GM23338 (cell line): ENCODE data around the gene PDHB. TPM values are rescaled to one million over a fixed set of nuclear protein-coding genes. Genes with fewer than 3 reads are reported as not detected.

Source experiments
- ATAC-seq: fragments of 200-7000 bp; cut with Tn5 transposase; 3 replicates; pipeline ENCODE4 v1.9.1; 2020
- DNase-seq: peaks from one replicate; pipeline ENCODE4 v3.0.0-alpha.2; 2015; ENCODE audit warnings: low spot score
- H2AFZ ChIP-seq: fragments of 200-600 bp; sonication (generic); 2 replicates; pipeline ENCODE4 v1.8.0; 2016; ENCODE audit warnings: antibody characterized with exemption, mild to moderate bottlenecking, moderate library complexity
- H3F3A ChIP-seq: fragments of 200-600 bp; sonication (generic); replicated peaks from 2 replicates; pipeline ENCODE4 v1.8.0; 2017; ENCODE audit warnings: antibody characterized with exemption, mixed run types, low read depth
- H3K27ac ChIP-seq: fragments of 200-600 bp; sonication (generic); 2 replicates; pipeline ENCODE4 v1.6.1; 2016; ENCODE audit warnings: low read depth
- H3K27me3 ChIP-seq: fragments of 200-600 bp; sonication (generic); 2 replicates; pipeline ENCODE4 v1.8.0; 2016; ENCODE audit warnings: mild to moderate bottlenecking, mixed run types, moderate library complexity; ENCODE audit not compliant: insufficient read depth
- H3K36me3 ChIP-seq: fragments of 200-600 bp; sonication (generic); 2 replicates; pipeline ENCODE4 v1.8.0; 2016; ENCODE audit warnings: mild to moderate bottlenecking; ENCODE audit not compliant: insufficient read depth
- H3K4me1 ChIP-seq: fragments of 200-600 bp; sonication (generic); 2 replicates; pipeline ENCODE4 v1.8.0; 2016; ENCODE audit warnings: mild to moderate bottlenecking, moderate library complexity; ENCODE audit not compliant: insufficient read depth
- H3K4me2 ChIP-seq: fragments of 200-600 bp; sonication (generic); 2 replicates; pipeline ENCODE4 v1.7.1; 2017; ENCODE audit warnings: mixed run types
- H3K4me3 ChIP-seq: fragments of 200-600 bp; sonication (generic); 2 replicates; pipeline ENCODE4 v1.6.1; 2016; ENCODE audit warnings: mixed run types
- H3K79me2 ChIP-seq: fragments of 200-600 bp; sonication (generic); replicated peaks from 2 replicates; pipeline ENCODE4 v1.8.0; 2017; ENCODE audit warnings: mild to moderate bottlenecking; ENCODE audit not compliant: insufficient read depth
- H3K9me2 ChIP-seq: fragments of 200-600 bp; sonication (generic); 2 replicates; pipeline ENCODE4 v1.8.0; 2017; ENCODE audit not compliant: insufficient read depth
- H4K20me1 ChIP-seq: fragments of 200-600 bp; sonication (generic); replicated peaks from 2 replicates; pipeline ENCODE4 v1.8.0; 2017; ENCODE audit warnings: mild to moderate bottlenecking; ENCODE audit not compliant: insufficient read depth
- H3K27ac Mint-ChIP-seq: 2 replicates; pipeline ENCODE4 v1.8.0; 2020; ENCODE audit warnings: inconsistent platforms, mild to moderate bottlenecking, moderate library complexity, mixed read lengths
- H3K27me3 Mint-ChIP-seq: 3 replicates; pipeline ENCODE4 v1.8.0; 2022; ENCODE audit warnings: low read depth, mild to moderate bottlenecking, moderate library complexity, mixed read lengths, inconsistent platforms; ENCODE audit not compliant: insufficient read depth, poor library complexity
- H3K36me3 Mint-ChIP-seq: 3 replicates; pipeline ENCODE4 v1.8.0; 2021; ENCODE audit warnings: low read depth, mild to moderate bottlenecking, inconsistent platforms, moderate library complexity, mixed read lengths
- H3K4me1 Mint-ChIP-seq: 3 replicates; pipeline ENCODE4 v1.8.0; 2020; ENCODE audit warnings: mild to moderate bottlenecking, inconsistent platforms, mixed read lengths
- H3K4me3 Mint-ChIP-seq: 3 replicates; pipeline ENCODE4 v1.8.0; 2021; ENCODE audit warnings: moderate library complexity, mild to moderate bottlenecking, inconsistent platforms, mixed read lengths
- H3K9me3 Mint-ChIP-seq: 3 replicates; pipeline ENCODE4 v1.8.0; 2020; ENCODE audit warnings: moderate library complexity, mild to moderate bottlenecking, inconsistent platforms, mixed read lengths
- CREB1 ChIP-seq: fragments of 250-450 bp; sonication (Bioruptor Pico); IDR thresholded peaks from 2 replicates; pipeline ENCODE4 v1.5.0; 2020; ENCODE audit warnings: low read depth, mild to moderate bottlenecking, moderate library complexity
- CTCF ChIP-seq, 2 experiments: fragments of 200-600 bp in 1 of 2; sonication (generic) in 1 of 2; conservative IDR thresholded peaks; 2 replicates each; pipeline versions ENCODE4 v1.5.1 to v1.6.1; 2016 to 2017; ENCODE audit warnings: antibody characterized with exemption in 2 of 2, low read depth in 2 of 2, mild to moderate bottlenecking in 2 of 2, moderate library complexity in 1 of 2
- ETS1 ChIP-seq: IDR thresholded peaks from 2 replicates; pipeline ENCODE4 v1.6.1; 2016; ENCODE audit warnings: antibody characterized with exemption
- EZH2 ChIP-seq: fragments of 200-600 bp; sonication (generic); IDR thresholded peaks from one replicate; pipeline ENCODE4 v1.8.0; 2017; ENCODE audit warnings: antibody characterized with exemption, mild to moderate bottlenecking, low read depth; ENCODE audit not compliant: unreplicated experiment
- EZH2phosphoT487 ChIP-seq: fragments of 200-600 bp; sonication (generic); IDR thresholded peaks from one replicate; pipeline ENCODE4 v1.8.1; 2018; ENCODE audit warnings: antibody characterized with exemption; ENCODE audit not compliant: unreplicated experiment
- JUNB ChIP-seq: IDR thresholded peaks from one replicate; pipeline ENCODE4 v1.6.1; 2016; ENCODE audit warnings: antibody characterized with exemption; ENCODE audit not compliant: unreplicated experiment
- NANOG ChIP-seq: IDR thresholded peaks from 2 replicates; pipeline ENCODE4 v1.6.1; 2016; ENCODE audit warnings: antibody characterized with exemption, borderline replicate concordance
- POLR2AphosphoS5 ChIP-seq: IDR thresholded peaks from 2 replicates; pipeline ENCODE4 v1.6.1; 2016; ENCODE audit warnings: antibody characterized with exemption, low read depth
- REST ChIP-seq: IDR thresholded peaks from one replicate; pipeline ENCODE4 v1.6.1; 2018; ENCODE audit warnings: antibody characterized with exemption; ENCODE audit not compliant: unreplicated experiment
- STAT1 ChIP-seq: IDR thresholded peaks from one replicate; pipeline ENCODE4 v1.6.1; 2016; ENCODE audit warnings: antibody characterized with exemption; ENCODE audit not compliant: unreplicated experiment
- ZNF114 ChIP-seq: fragments of 250-450 bp; sonication (Bioruptor Pico); IDR thresholded peaks from 2 replicates; pipeline ENCODE4 v1.5.0; 2020; ENCODE audit warnings: mild to moderate bottlenecking, moderate library complexity
- ZNF331 ChIP-seq: fragments of 250-450 bp; sonication (Bioruptor Pico); IDR thresholded peaks from 2 replicates; pipeline ENCODE4 v1.5.0; 2020; ENCODE audit warnings: low read depth, mild to moderate bottlenecking, moderate library complexity
- ZNF462 ChIP-seq: fragments of 250-450 bp; sonication (Bioruptor Pico); IDR thresholded peaks from 2 replicates; pipeline ENCODE4 v1.5.0; 2020; ENCODE audit warnings: mild to moderate bottlenecking, moderate library complexity
- polyA plus RNA-seq: library from polyadenylated mRNA; unstranded; fragments of >200 nt; fragmentation: Nextera tagmentation; extraction: Ambion mirVana; gene quantifications from 2 replicates; pipeline ENCODE4 v1.2.1, GENCODE V29; 2016
- total RNA-seq: library from RNA; depleted of rRNA; stranded (reverse); fragments of >200 nt; shearing (Covaris generic); gene quantifications from 2 replicates; pipeline ENCODE4 v1.2.3, GENCODE V29; 2014

PDHB gene
- total and polyA plus RNA-seq, 2 experiments from 2014 or later: 172 to 222 TPM

DNA sequence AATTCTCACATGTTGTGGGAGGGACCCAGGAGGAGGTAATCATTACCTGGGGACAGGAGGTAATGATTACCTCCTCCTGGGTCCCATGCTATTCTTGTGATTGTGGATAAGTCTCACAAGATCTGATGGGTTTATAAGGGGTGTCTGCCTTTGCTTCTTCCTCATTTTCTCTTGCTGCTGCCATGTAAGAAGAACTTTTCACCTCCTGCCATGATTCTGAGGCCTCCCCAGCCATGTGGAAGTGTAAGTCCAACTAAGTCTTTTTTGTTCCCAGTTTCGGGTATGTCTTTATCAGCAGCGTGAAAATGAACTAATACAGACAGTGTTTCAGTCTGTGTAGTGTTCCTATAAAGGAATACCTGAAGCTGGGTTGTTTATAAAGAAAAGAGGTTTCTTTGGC is 45.1 kb upstream of the PDHB start:
- Histone ChIP-seq H3K36me3 (no peaks in the 10 kb centered on the region), H3K4me1 (no peaks in the 10 kb centered on the region), H3K27me3 (no peaks in the 10 kb centered on the region), H3K4me2 (no peak overlapping the region), H3K79me2 (no peaks in the 10 kb centered on the region), H3K27ac (no peak overlapping the region), H3F3A (no peaks in the 10 kb centered on the region), H2AFZ (no peak overlapping the region), H3K9me2 (0 out of 2 replicates have a peak, but pooled peaks cover 6% of the 10 kb centered on the region), H4K20me1 (no peaks in the 10 kb centered on the region), H3K4me3 (no peak overlapping the region)
- TF ChIP-seq EZH2phosphoT487 (no peak), ZNF331 (CRISPR knock-in tag) (no peak), JUNB (no peak), ETS1 (no peak), POLR2AphosphoS5 (no peak), CREB1 (CRISPR knock-in tag) (no peak), STAT1 (no peak), REST (no peak), CTCF (conservative IDR thresholded peaks at IDR 0.05; ENCODE audit: low read depth in 2 of 2) (no peak), EZH2 (no peak), ZNF462 (CRISPR knock-in tag) (no peak), ZNF114 (CRISPR knock-in tag) (no peak), NANOG (no peak)
- Mint-ChIP-seq H3K4me3 (no peak overlapping the region), H3K27ac (no peak overlapping the region), H3K27me3 (no peaks in the 10 kb centered on the region), H3K36me3 (no peaks in the 10 kb centered on the region), H3K4me1 (no peaks in the 10 kb centered on the region), H3K9me3 (no peaks in the 10 kb centered on the region; the same call in 2 of the 3 replicates)
- ATAC-seq (no peak), DNase-seq (no peak)
